ENCODE data around the gene ERP44.
"Not testable (repeated sequence)": the region's sequence is repeated elsewhere in the genome, so short reads cannot be mapped to it uniquely, and the experiment has no call there.

Gene ERP44

DNA sequence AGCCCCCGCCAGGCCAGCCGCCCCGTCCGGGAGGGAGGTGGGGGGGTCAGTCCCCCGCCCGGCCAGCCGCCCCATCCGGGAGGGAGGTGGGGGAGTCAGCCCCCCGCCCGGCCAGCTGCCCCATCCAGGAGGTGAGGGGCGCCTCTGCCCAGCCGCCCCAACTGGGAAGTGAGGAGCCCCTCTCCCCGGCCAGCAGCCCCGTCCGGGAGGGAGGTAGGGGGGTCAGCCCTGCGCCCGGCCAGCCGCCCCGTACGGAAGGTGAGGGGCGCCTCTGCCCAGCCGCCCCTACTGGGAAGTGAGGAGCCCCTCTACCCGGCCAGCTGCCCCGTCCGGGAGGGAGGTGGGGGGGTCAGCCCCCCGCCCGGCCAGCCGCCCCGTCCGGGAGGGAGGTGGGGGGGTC lies 30.8 kb downstream of the ERP44 start:
- DNase-seq (ENCODE audit: low spot score) = not testable (repeated sequence)

DNA sequence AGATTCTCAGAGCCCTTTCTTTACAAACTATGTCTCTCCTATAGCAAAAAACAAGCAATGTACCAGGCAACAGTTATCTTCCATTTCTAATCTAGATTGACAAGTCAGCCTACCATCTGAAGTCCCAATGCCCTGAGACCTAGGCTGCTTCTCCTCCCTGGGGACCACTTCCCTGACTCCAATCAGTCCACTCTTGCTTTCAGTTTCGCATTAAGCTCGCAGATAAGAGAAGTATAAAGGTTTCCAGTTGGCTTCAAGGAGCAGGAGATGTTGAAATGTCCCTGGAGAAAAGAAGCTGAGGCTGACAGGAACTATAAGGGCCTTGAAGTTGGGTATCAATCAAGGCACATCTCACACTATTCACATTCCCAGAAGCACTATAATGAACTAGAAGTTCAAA lies 32.3 kb downstream of the ERP44 start:
- peak; percentile 24 for DNase-seq (ENCODE audit: low spot score)

DNA sequence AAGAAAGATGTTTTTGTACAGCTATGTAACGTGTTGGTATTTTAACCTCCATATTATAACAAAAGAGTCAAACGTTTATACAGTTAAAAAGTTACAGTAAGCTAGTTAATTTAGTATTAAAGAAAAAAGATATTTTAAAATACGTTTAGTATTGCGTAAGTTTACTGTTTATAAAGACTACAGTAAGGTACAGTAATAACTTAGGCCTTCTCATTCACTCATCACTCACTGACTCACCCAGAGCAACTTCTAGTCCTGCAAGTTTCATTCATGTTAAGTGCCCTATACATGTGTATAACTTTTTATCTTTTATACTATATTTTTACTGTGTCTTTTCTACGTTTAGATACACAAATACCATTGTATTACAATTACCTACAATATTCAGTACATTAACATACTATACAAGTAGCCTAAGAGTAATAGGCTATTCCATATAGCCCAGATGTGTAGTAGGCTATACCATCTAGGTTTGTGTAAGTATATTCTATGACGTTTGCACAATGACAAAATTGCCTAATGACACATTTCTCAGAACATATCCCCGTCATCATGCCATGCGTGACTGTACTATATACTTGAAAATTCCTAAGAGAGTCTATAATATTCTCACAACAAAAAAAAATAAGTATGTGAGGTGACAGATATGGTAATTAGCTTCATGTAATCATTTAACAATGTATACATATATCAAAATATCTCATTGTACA lies 33.8 kb downstream of the ERP44 start:
- DNase-seq (ENCODE audit: low spot score) = no peak

DNA sequence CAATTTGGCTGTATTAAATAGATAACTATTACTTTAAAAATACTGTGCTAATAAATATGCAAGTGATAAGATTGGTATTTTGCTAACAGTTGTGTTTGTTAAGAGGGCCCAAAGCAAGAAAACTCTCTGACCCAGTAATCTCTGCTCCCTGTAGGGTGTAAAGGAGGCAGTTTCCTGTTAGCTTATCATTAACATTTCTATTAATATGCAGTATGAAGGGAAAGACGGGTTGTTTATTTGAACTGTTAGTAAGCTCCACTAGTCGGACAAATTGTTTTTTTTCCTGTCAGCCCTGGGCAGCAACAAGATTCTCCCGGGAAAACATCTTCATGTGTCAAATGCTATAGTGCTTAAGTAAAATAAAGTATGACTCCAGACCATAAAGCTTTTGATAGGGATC lies 35.6 kb downstream of the ERP44 start:
- no peak for DNase-seq (ENCODE audit: low spot score)

DNA sequence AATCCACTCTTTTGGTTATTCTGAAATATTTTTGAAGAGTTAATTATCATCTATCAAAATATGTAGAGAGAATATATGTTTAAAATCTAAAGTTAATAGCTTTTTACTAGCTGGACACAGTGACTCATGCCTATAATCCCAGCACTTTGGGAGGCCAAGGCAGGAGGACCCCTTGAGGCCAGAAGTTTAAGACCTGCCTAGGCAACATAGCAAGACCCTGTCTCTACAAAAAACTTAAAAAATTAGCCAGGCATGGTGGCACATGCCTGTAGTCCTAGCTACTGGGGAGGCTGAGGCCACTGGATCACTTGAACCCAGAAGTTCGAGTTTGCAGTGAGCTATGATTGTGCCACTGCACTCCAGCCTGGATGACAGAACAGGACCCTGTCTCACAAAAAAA lies 36.1 kb downstream of the ERP44 start:
- not testable (repeated sequence) for DNase-seq (ENCODE audit: low spot score)

DNA sequence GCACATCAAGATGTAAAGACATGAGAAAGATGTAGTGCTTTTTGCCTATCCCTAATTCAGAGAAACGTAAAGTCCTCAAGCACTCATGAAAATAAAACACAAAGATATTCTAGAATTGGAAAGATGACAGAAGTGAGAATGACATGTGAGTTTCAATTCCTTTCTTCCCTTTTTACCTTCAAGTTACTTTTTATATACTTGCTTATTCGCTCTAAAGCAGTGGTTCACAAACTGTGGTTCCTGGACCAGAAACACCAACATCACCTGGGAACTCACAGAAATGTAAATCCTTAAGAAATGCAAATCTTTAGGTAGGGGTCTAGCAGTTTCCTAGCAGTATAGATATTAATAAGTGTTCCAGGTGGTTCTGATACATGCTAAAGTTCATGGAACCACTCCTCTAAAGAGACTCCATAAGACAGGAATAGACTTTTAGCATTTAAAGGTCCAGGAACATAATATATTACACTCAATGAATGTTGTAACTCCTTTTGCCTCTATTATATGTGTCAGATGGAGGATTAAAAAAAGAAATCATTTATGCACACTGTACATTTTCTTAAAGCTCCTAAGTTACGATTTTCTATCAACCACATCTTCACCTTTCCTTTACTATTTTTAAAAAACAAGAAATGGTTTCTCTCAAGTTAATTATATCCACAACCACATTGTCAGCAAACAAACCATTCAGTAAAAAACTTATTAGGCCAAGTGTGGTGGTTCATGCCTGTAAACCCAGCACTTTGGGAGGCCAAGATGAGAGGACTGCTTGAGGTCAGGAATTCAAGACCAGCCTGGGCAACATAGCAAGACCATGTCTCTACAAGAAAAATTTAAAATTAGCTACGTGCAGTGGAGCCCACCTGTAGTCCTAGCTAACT lies 39.9 kb downstream of the ERP44 start:
- no peak for DNase-seq (ENCODE audit: low spot score)

DNA sequence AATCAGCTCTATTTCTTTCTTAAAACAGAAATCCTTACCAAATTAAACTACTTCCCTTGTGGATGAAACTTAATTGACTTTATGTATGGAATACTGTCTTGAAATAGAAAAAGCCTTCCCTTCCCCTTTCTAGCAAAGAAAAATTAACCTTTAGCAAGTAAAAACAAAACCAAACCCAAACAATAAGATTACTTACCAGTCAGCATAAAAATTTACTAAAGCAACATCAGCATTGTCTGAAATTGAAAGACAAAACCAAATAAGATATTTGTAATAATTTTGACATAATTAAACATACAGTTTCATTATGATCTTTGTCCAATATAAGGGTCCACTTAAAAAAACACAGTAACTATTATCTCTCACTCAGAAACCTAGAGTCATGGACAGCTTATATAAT lies 41.2 kb downstream of the ERP44 start:
- no peak for DNase-seq (ENCODE audit: low spot score)

DNA sequence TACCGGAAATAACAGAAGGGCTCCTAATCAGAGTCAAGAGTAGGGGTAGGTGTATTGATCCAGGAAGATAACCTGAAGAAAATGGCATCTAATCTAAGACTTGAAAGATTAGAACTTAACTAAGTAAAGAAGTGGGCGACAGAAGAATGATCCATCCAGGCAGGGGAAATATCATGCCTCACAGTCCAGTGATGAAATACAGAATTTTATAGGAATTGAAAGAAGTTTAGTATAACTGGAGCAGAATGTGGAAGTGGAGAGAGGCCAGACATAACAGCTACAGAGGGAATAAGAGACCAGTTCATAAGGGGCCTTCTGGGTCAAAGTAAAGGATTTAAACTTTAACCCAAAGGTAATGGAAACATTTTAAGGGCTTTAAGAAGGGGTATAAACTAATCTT lies 42.2 kb downstream of the ERP44 start:
- no peak for DNase-seq (ENCODE audit: low spot score)

DNA sequence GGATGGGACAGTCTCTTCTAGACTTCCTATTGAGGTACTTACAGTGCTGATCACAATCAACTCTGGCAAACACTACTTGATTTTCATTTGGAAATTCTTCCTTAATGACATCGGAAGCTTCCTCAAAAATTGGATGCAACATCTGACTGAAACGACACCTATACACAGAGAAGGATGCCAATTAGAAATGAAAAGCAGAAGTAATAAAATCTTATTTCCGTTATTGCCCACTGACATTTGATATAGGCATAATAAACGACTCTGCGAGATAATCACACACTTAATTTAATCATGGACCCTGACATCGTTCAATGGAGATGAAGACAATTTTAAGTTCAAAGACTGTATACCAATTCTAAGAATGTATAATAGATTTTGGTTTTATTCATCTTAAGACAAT lies 46.4 kb downstream of the ERP44 start:
- DNase-seq (ENCODE audit: low spot score) = no peak

DNA sequence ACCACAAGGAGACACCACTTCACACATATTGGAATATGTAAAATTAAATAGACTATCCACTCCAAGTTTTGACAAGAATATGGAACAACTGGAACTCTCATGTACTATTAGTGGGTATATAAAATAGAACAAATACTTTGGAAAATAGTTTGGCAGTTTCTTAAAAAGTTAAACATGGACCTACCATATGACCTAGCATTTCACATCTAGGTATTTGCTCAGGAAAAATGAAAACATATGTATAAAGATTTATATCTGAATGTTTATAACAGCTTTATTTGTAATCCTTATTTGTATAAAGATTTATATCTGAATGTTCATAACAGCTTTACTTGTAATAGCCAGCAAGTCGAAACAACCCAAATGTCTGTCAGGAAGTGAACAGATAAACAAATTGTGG lies 49.2 kb downstream of the ERP44 start:
- DNase-seq (ENCODE audit: low spot score) = no peak

DNA sequence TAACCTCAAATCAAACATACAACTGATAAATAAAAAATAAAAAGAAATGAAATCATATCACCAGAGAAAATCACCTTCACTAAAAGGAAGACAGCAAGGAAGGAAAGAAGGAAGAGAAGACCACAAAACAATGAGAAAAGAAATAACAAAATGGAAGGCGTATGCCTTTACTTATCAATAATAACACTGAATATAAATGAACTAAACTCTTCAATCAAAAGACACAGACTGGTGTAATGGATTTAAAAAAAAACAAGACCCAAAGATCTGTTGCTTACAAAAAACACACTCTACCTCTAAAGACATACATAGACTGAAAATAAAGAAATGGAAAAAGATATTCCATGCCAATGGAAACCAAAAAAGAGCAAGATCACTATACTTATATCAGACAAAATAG lies 60.3 kb downstream of the ERP44 start:
- DNase-seq (ENCODE audit: low spot score) = no peak

DNA sequence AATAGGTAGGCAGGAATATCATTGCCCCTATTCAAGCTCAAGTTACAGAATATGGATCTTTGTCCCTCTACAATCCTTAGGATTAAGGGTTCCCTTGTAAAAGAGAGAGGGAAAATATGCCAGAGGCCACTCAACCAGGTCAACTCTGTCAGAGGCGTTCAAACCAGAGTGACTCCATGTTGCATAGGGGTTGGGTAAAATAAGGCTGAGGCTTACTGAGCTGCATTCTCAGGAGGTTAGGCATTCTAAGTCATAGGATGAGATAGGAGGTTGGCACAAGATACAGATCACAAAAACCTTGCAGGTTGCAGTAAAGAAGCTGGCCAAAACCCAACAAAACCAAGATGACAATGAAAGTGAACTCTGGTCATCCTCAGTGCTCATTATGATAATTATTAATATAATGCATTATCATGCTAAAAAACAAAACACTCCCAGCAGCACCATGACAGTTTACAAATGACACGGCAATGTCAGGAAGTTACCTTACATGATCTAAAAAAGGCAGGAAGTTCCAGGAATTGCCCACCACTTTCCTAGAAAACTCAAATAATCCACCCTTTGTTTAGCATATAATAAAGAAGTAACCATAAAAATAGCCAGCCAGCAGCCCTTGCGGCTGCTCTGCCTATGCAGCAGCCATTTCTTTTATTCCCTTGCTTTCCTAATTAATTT lies 64.8 kb downstream of the ERP44 start:
- DNase-seq (ENCODE audit: low spot score) = no peak

DNA sequence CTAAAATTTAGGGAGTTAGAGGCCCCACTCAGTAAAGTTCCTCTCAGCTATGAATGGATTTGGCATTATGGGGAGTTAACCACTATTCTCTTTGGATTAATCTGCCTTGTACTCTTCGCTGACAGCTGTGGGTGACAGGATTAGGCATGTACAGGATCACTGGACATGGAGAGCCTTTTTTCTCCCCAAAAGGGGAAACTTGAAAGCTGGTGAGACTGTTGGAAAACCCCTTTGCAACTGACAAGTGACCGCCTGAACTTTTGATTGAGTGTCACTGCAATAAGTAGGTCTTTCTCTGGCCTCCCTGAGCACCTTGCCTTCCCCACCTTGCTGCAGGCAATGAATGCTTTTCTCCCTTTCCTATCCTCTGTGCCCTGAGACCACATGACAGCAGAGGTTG lies 68.3 kb downstream of the ERP44 start:
- no peak for DNase-seq (ENCODE audit: low spot score)

DNA sequence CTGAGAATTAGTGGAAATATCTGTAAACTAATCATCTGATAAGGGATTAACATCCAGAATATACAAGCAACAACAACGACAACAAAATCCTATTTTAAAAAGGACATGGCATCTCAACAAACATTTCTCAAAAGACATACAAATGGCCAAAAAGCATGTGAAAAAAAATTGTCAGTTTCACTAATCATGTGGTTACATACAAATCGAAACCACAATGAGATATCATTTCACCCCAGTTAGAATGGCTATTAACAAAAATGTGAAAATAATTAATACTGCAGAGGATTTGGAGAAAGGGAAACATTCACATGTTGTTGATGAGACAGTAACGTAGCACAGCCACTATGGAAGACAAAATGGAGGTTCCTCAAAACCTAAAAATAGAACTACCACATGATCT lies 69.5 kb downstream of the ERP44 start:
- no peak for DNase-seq (ENCODE audit: low spot score)

DNA sequence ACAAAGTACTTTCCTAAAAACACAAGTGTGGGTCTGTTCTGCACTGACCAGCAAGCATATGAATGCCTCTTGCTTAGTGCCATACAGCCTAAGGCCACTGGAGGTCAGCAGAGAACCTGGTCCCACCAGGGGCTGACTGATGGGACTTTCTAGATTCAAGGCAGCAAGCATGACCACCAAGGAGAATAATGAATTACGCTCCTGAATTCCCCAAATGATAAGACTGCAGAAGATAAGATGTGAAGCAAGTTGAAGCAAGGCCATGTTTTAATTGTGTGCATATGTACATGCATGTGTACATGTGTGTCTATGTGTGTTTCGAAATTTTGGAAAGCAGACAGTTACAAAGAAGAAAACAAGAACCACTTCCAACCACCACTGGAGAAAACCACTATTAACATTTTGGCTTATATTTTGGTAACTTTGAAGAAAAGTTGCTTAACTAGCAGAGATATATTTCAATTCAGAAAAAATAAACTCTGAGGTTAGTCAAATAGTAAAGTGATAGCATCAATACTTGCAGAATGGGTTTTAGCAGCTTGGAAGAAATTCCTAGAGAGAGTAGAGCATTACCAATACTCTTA lies 70.5 kb downstream of the ERP44 start:
- DNase-seq (ENCODE audit: low spot score) = peak; percentile 68

DNA sequence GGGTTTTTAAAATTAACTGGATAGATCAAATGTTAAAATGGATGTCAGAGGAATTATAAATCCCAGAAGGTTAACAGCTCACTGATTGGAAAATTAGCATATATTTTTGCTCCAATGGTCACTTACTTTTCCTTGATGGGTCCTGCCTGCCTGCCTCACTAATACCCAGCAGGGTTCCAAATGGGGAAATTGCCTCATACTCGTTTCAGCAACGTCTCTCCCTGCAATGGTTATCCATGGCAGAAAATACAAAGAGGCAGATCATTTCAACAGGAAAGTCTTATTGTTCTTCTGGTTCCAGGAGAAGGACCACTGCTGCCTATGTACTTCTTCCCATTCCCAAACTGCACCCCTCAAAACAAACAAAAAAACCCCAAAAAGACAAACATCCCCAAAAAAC lies 71.3 kb downstream of the ERP44 start:
- no peak for DNase-seq (ENCODE audit: low spot score)

DNA sequence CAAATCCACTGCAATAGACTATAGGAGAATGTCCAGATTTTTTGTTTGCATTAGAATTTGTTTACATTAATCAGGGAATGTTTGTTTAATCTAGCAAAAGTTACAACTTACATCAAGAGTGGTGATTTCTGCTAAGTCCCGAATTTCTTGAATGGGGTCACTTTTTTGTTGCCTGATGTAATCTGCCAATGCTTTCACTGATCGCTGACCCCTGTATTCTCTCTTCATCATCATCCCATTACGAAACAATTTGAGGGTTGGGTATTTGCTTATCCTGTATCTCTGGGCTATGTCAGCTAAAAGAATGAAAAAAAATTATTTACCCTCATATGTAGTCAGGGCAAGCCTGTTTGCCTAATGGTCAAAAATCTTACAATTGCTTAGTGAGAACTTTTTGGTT lies 76.9 kb downstream of the ERP44 start:
- no peak for DNase-seq (ENCODE audit: low spot score)

DNA sequence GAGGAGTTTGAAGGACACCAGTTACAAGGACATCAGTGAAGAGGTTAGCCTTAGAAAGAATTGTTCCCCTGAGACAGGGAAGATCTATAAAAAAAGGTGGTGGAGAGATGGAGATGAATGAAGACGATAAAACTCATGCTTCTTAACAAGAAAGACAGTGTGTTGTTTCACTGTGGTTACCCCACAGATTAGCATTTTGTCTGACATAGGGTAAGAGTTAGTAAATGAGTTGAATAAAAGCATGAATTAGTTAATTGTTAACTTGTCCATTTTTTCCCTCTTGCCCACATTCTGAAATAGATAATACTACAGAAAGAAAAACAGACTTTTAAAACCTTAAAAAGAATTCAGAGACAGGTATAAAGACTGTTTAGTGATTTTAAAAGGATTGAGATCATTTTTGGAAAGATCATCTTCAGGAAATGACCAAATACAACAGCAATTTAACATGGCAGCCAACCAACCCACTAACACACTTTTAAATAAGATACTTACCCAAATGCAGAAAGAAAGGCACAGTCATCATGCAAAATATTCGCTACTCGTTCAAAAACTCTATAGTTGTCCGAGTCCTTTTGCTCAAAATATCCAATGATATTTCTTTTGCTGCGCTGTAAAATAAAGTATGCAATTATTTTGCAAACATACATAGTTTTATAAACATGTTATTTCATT lies 78.5 kb downstream of the ERP44 start:
- no peak for DNase-seq (ENCODE audit: low spot score)

DNA sequence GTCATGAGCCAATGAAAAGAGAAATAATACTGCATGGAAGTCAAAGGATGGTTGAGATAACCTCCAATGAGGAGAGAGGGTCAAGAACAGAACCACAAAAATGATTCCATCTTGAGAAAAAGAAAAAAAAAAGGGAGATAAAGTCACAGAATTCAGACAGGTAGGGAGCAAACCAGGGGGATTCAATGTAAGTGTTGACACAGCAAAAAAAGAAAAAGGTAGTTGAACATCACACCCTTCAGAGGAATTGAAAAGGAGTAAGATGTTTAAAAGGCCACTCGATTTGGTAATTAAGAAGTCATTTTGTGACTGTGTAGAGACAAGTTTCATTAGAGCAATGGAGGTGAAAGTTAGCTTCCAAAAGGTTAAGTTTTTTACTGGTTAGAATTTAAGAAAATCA lies 79.3 kb downstream of the ERP44 start:
- no peak for DNase-seq (ENCODE audit: low spot score)

DNA sequence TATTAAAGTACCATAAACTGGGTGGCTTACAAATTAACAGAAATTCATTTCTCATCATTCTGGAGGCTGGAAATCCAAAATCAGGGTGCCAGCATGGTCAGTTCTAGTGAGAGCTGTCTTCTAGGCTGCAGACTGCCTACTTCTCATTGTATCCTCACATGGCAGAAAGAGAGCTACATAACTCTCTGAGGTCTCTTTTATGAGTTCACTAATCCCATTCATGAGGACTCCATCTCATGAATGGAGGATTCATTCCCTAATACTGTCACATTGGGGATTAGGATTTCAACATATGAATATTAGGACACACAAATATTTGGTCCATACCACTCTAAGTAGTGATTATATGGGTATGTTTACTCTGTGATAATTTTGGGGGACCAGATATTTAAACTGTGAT lies 84.0 kb downstream of the ERP44 start:
- DNase-seq (ENCODE audit: low spot score) = no peak

DNA sequence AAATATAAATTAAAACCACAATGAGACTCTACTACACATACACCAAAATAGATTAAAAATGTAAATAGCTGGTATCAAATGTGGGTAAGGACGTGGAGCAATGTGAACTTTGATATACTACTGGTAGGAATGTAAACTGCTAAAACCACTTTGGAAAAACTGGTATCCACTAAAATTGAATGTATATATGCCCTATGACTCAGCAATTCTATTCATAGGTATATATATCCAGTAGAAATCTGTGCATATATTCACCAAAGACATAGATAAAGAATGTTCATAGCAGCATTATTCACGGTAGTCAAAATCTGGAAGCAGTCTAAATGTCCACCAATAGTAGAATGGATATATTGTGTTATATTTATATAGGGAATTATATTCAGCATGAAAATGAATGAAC lies 85.2 kb downstream of the ERP44 start:
- DNase-seq (ENCODE audit: low spot score) = no peak

DNA sequence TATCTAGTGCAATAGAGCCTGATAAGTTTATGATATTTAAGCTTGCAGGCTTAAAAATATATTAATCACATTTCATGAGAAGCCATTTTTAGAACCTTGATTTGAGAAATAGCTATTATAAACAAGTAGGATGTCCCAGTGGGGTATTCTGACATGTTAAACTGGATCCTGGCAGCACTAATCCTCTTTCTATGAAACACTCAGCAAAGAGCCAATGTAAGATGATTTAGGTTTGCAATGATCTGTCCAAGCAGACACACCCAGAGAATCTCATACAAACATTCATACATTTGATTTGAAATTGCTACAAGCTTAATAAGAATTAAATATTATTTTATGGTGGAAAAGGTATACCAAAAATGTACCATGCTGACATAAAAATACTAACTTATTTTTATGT lies 86.5 kb downstream of the ERP44 start:
- DNase-seq (ENCODE audit: low spot score) = no peak
